H9 (cell line): ENCODE results near the gene SLC7A6. TPM values are rescaled to one million over a fixed set of nuclear protein-coding genes. Genes with fewer than 3 reads are reported as not detected.

Source experiments
- DNase-seq: peaks from one replicate; pipeline ENCODE4 v3.0.0-alpha.2; 2017
- H2AFZ ChIP-seq: one replicate; pipeline ENCODE4 v1.6.1; 2013; ENCODE audit warnings: mild to moderate bottlenecking, low read length, control low read depth, moderate library complexity
- H2AK5ac ChIP-seq: 2 replicates; pipeline ENCODE4 v1.6.1; 2013; ENCODE audit warnings: low read length, control low read depth, mixed read lengths; ENCODE audit not compliant: insufficient read length
- H2BK120ac ChIP-seq: one replicate; pipeline ENCODE4 v1.6.1; 2013; ENCODE audit warnings: low read depth, mild to moderate bottlenecking, low read length, control low read depth, inconsistent platforms; ENCODE audit not compliant: poor library complexity, severe bottlenecking
- H2BK12ac ChIP-seq: 2 replicates; pipeline ENCODE4 v1.6.1; 2013; ENCODE audit warnings: low read length, control low read depth, mixed read lengths, low read depth; ENCODE audit not compliant: insufficient read length
- H2BK15ac ChIP-seq: 2 replicates; pipeline ENCODE4 v1.6.1; 2013; ENCODE audit warnings: low read depth, low read length, control low read depth
- H2BK20ac ChIP-seq: one replicate; pipeline ENCODE4 v1.6.1; 2013; ENCODE audit warnings: low read depth, mild to moderate bottlenecking, low read length, control low read depth, inconsistent platforms; ENCODE audit not compliant: poor library complexity, severe bottlenecking
- H2BK5ac ChIP-seq: 2 replicates; pipeline ENCODE4 v1.6.1; 2013; ENCODE audit warnings: low read length, control low read depth, mixed read lengths; ENCODE audit not compliant: insufficient read length
- H3K14ac ChIP-seq: 2 replicates; pipeline ENCODE4 v1.6.1; 2013; ENCODE audit warnings: low read length, control low read depth; ENCODE audit not compliant: insufficient read depth
- H3K18ac ChIP-seq: 2 replicates; pipeline ENCODE4 v1.6.1; 2013; ENCODE audit warnings: low read depth, mild to moderate bottlenecking, mixed read lengths, low read length, control low read depth; ENCODE audit not compliant: insufficient read length
- H3K23ac ChIP-seq: 2 replicates; pipeline ENCODE4 v1.6.1; 2013; ENCODE audit warnings: low read length, control low read depth, mixed read lengths, low read depth; ENCODE audit not compliant: insufficient read length
- H3K23me2 ChIP-seq: 2 replicates; pipeline ENCODE4 v1.6.1; 2013; ENCODE audit warnings: low read depth, mild to moderate bottlenecking, mixed read lengths, low read length, control low read depth; ENCODE audit not compliant: insufficient read length, poor library complexity, severe bottlenecking
- H3K27ac ChIP-seq: 2 replicates; pipeline ENCODE4 v1.5.1; 2013; ENCODE audit warnings: low read length, control low read depth, mixed read lengths, low read depth; ENCODE audit not compliant: insufficient read length
- H3K27me3 ChIP-seq: 2 replicates; pipeline ENCODE4 v1.6.1; 2013; ENCODE audit warnings: low read length, control low read depth, inconsistent platforms; ENCODE audit not compliant: insufficient read depth
- H3K4ac ChIP-seq: 2 replicates; pipeline ENCODE4 v1.6.1; 2013; ENCODE audit warnings: low read depth, mild to moderate bottlenecking, control low read depth, inconsistent platforms, low read length, moderate library complexity
- H3K4me1 ChIP-seq: 2 replicates; pipeline ENCODE4 v1.6.1; 2013; ENCODE audit warnings: low read length, control low read depth, inconsistent platforms; ENCODE audit not compliant: insufficient read depth
- H3K4me2 ChIP-seq: 2 replicates; pipeline ENCODE4 v1.6.1; 2013; ENCODE audit warnings: low read length, control low read depth, mixed read lengths; ENCODE audit not compliant: insufficient read length, insufficient read depth
- H3K56ac ChIP-seq: 2 replicates; pipeline ENCODE4 v1.6.1; 2013; ENCODE audit warnings: low read depth, mild to moderate bottlenecking, mixed read lengths, low read length, control low read depth; ENCODE audit not compliant: insufficient read length
- H3K79me1 ChIP-seq: 2 replicates; pipeline ENCODE4 v1.6.1; 2013; ENCODE audit warnings: low read depth, mild to moderate bottlenecking, moderate library complexity, low read length, control low read depth, inconsistent platforms; ENCODE audit not compliant: insufficient read depth, poor library complexity, severe bottlenecking
- H3K79me2 ChIP-seq: 2 replicates; pipeline ENCODE4 v1.6.1; 2013; ENCODE audit warnings: low read length, control low read depth, inconsistent platforms; ENCODE audit not compliant: insufficient read depth
- H3K9ac ChIP-seq: 2 replicates; pipeline ENCODE4 v1.6.1; 2013; ENCODE audit warnings: low read length, control low read depth, mixed read lengths; ENCODE audit not compliant: insufficient read length; ENCODE audit errors: extremely low read depth
- H3K9me3 ChIP-seq: one replicate; pipeline ENCODE4 v1.6.1; 2013; ENCODE audit warnings: low read depth, low read length, inconsistent platforms; ENCODE audit not compliant: control insufficient read depth
- H3T11ph ChIP-seq: one replicate; pipeline ENCODE4 v1.6.1; 2013; ENCODE audit warnings: mild to moderate bottlenecking, low read length, control low read depth, inconsistent platforms
- H4K20me1 ChIP-seq: one replicate; pipeline ENCODE4 v1.6.1; 2013; ENCODE audit not compliant: control insufficient read depth, insufficient read length, insufficient read depth
- H4K5ac ChIP-seq: 2 replicates; pipeline ENCODE4 v1.6.1; 2013; ENCODE audit warnings: low read depth, mild to moderate bottlenecking, mixed read lengths, low read length, control low read depth; ENCODE audit not compliant: insufficient read length
- H4K8ac ChIP-seq: replicated peaks from 2 replicates; pipeline ENCODE4 v1.6.1; 2013; ENCODE audit warnings: low read length, control low read depth, mixed read lengths, low read depth; ENCODE audit not compliant: insufficient read length
- H4K91ac ChIP-seq: 2 replicates; pipeline ENCODE4 v1.6.1; 2013; ENCODE audit warnings: low read depth, mild to moderate bottlenecking, moderate library complexity, mixed read lengths, low read length, control low read depth; ENCODE audit not compliant: insufficient read length
- H3K27ac Mint-ChIP-seq, 3 experiments: 2 replicates in 2 of 3; 3 replicates in 1 of 3; pipeline ENCODE4 v1.8.0; 2020 to 2021; ENCODE audit warnings: mixed read lengths in 3 of 3, mild to moderate bottlenecking in 1 of 3, moderate library complexity in 1 of 3
- H3K27me3 Mint-ChIP-seq: 2 replicates; pipeline ENCODE4 v1.8.0; 2021; ENCODE audit warnings: low read depth, mild to moderate bottlenecking, moderate library complexity, mixed read lengths
- H3K36me3 Mint-ChIP-seq, 3 experiments: 2 replicates in 2 of 3; 3 replicates in 1 of 3; pipeline ENCODE4 v1.8.0; 2020 to 2021; ENCODE audit warnings: low read depth in 3 of 3, mixed read lengths in 3 of 3; ENCODE audit not compliant: insufficient read depth in 1 of 3
- H3K4me1 Mint-ChIP-seq, 2 experiments: 2 replicates each; pipeline ENCODE4 v1.8.0; 2020; ENCODE audit warnings: mixed read lengths in 2 of 2
- H3K4me3 Mint-ChIP-seq, 2 experiments: 2 replicates in 1 of 2; 3 replicates in 1 of 2; pipeline ENCODE4 v1.8.0; 2020 to 2021; ENCODE audit warnings: mild to moderate bottlenecking in 2 of 2, mixed read lengths in 2 of 2, moderate library complexity in 1 of 2
- H3K9me3 Mint-ChIP-seq, 2 experiments: 2 replicates in 1 of 2; 3 replicates in 1 of 2; pipeline ENCODE4 v1.8.0; 2020; ENCODE audit warnings: mild to moderate bottlenecking in 2 of 2, mixed read lengths in 2 of 2, moderate library complexity in 1 of 2
- WGBS: extraction: QIAGEN DNeasy Blood & Tissue Kit; methylation state at CpG from one replicate; pipeline ENCODE4 v1.1.7; 2013; ENCODE audit warnings: missing lambda C conversion rate, low lambda C conversion rate, mixed read lengths; ENCODE audit not compliant: insufficient read length; ENCODE audit errors: extremely low coverage; 5-methylcytosine and 5-hydroxymethylcytosine counted together
- total RNA-seq: library from RNA; stranded (reverse); gene quantifications from 2 replicates; pipeline ENCODE4 v1.2.1, GENCODE V29; 2021
- TF ChIP-seq, protein P1 (sequence below): fragments of 200-600 bp; sonication (generic); conservative IDR thresholded peaks from 3 replicates; pipeline ENCODE4 v1.8.0; 2021; ENCODE audit warnings: antibody characterized with exemption, mild to moderate bottlenecking

The SLC7A6 gene
- total RNA-seq, 1 experiment from 2014 or later, result 21.1 TPM

DNA sequence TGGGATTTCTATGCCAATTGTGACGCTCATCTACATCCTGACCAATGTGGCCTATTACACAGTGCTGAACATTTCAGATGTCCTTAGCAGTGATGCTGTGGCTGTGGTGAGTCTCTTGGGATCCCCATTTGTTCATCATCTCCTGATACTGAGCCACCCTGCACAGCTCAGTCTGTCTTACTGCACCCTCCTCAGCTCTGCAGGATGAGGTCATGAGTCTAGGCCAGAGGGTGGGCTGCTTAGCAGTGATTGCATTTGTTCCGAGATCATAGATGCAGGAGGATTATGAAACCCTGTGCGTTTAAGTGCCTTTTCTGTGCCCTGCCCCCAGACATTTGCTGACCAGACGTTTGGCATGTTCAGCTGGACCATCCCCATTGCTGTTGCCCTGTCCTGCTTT lies 26.9 kb downstream of the SLC7A6 start:
- H2BK20ac ChIP-seq, result no peak overlapping the region
- no peaks in the 10 kb centered on the region for H3K23me2 ChIP-seq
- H2AFZ ChIP-seq, result no peak overlapping the region
- no peak overlapping the region for H3K56ac ChIP-seq
- H4K20me1 ChIP-seq, result peaks cover 2% of the 10 kb centered on the region
- peaks cover 4 to 8% of the 10 kb centered on the region in 2 experiments; a peak in 3 of 4 replicates for H3K4me1 Mint-ChIP-seq
- H3K27me3 ChIP-seq, result no peaks in the 10 kb centered on the region
- no peak overlapping the region for H2BK5ac ChIP-seq
- no peak overlapping the region for H2BK12ac ChIP-seq
- no peak overlapping the region for H3K4ac ChIP-seq
- H4K5ac ChIP-seq, result no peak overlapping the region
- no peak overlapping the region for H3K18ac ChIP-seq
- no peak overlapping the region for H3T11ph ChIP-seq
- H3K79me1 ChIP-seq, result no peaks in the 10 kb centered on the region
- H2BK120ac ChIP-seq, result no peak overlapping the region
- WGBS, result no CpG with 5 or more reads among the region's 4 CpGs
- H3K4me3 Mint-ChIP-seq, result no peak overlapping the region
- no peaks in the 10 kb centered on the region; the same call in 1 of the 2 replicates for H3K27me3 Mint-ChIP-seq
- no peak overlapping the region for H3K14ac ChIP-seq
- no peak overlapping the region for H3K27ac Mint-ChIP-seq
- peaks cover 21 to 52% (median 21%) of the 10 kb centered on the region in 3 experiments; a peak in 6 of 7 replicates for H3K36me3 Mint-ChIP-seq
- no peak overlapping the region for H3K27ac ChIP-seq
- no peak overlapping the region for H3K23ac ChIP-seq
- no peak overlapping the region for H3K4me2 ChIP-seq
- TF ChIP-seq, protein P1, sequence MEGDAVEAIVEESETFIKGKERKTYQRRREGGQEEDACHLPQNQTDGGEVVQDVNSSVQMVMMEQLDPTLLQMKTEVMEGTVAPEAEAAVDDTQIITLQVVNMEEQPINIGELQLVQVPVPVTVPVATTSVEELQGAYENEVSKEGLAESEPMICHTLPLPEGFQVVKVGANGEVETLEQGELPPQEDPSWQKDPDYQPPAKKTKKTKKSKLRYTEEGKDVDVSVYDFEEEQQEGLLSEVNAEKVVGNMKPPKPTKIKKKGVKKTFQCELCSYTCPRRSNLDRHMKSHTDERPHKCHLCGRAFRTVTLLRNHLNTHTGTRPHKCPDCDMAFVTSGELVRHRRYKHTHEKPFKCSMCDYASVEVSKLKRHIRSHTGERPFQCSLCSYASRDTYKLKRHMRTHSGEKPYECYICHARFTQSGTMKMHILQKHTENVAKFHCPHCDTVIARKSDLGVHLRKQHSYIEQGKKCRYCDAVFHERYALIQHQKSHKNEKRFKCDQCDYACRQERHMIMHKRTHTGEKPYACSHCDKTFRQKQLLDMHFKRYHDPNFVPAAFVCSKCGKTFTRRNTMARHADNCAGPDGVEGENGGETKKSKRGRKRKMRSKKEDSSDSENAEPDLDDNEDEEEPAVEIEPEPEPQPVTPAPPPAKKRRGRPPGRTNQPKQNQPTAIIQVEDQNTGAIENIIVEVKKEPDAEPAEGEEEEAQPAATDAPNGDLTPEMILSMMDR, result no peak
- peaks cover 5% of the 10 kb centered on the region for H3K9me3 ChIP-seq
- no peaks in the 10 kb centered on the region for H3K9me3 Mint-ChIP-seq
- H3K9ac ChIP-seq, result no peak overlapping the region
- H3K4me1 ChIP-seq, result no peaks in the 10 kb centered on the region
- no peak for DNase-seq
- 0 out of 2 replicates have a peak, but pooled peaks cover 2% of the 10 kb centered on the region for H3K79me2 ChIP-seq
- H4K91ac ChIP-seq, result no peak overlapping the region
- no peak overlapping the region for H2AK5ac ChIP-seq
- H4K8ac ChIP-seq, result no peak overlapping the region
- no peak overlapping the region for H2BK15ac ChIP-seq
